Mesothelial cell of epicardium (in vitro differentiated cells): Measurements from ENCODE around the gene LCE1E. TPM values are rescaled to one million over a fixed set of nuclear protein-coding genes. Genes with fewer than 3 reads are reported as not detected.

Source experiments
- DNase-seq, 2 experiments: peaks; one replicate each; pipeline ENCODE4 v3.0.0; 2021; ENCODE audit warnings: low spot score in 2 of 2; ENCODE audit not compliant: unreplicated experiment in 2 of 2
- H3K27ac Mint-ChIP-seq: 2 replicates; pipeline ENCODE4 v1.8.0; 2021; ENCODE audit warnings: mixed read lengths
- H3K27me3 Mint-ChIP-seq: 2 replicates; pipeline ENCODE4 v1.8.0; 2021; ENCODE audit warnings: low read depth, mixed read lengths
- H3K36me3 Mint-ChIP-seq: 2 replicates; pipeline ENCODE4 v1.8.0; 2021; ENCODE audit warnings: mixed read lengths
- H3K4me1 Mint-ChIP-seq: 2 replicates; pipeline ENCODE4 v1.8.0; 2021; ENCODE audit warnings: mixed read lengths
- H3K4me3 Mint-ChIP-seq: 2 replicates; pipeline ENCODE4 v1.8.0; 2021; ENCODE audit warnings: mild to moderate bottlenecking, moderate library complexity, mixed read lengths
- H3K9me3 Mint-ChIP-seq: 2 replicates; pipeline ENCODE4 v1.8.0; 2021; ENCODE audit warnings: mixed read lengths
- CTCF ChIP-seq: fragments of 200-600 bp; sonication (generic); IDR thresholded peaks from one replicate; pipeline ENCODE4 v1.5.0; 2021; ENCODE audit warnings: antibody characterized with exemption; ENCODE audit not compliant: unreplicated experiment
- total RNA-seq: library from RNA; stranded (reverse); gene quantifications from 3 replicates; pipeline ENCODE4 v1.2.1, GENCODE V29; 2021

The LCE1E gene
- total RNA-seq, 1 donor from 2014 or later = not detected

DNA sequence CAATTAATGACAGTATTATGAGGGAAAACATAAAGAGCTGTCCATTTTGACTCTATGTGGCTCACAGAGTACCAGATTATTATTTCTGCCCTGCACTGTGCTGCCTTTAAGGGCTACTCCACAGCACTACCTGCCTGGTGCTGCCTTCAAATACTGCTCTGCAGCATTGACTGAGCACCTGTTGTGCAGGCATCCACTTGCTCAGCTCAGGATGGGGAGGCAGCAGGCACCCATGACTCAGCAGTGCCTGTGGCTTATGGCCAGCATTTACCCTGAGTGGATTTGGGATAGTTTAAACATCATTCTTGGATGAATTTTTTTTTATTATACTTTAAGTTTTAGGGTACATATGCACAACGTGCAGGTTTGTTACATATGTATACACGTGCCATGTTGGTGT, 29.2 kb upstream of the LCE1E start:
- H3K27me3 Mint-ChIP-seq = no peaks in the 10 kb centered on the region
- H3K4me3 Mint-ChIP-seq = no peak overlapping the region
- H3K4me1 Mint-ChIP-seq = no peaks in the 10 kb centered on the region
- TF ChIP-seq CTCF = no peak
- no peaks in the 10 kb centered on the region for H3K36me3 Mint-ChIP-seq
- no peak overlapping the region for H3K27ac Mint-ChIP-seq
- peaks cover 75% of the 10 kb centered on the region for H3K9me3 Mint-ChIP-seq
- DNase-seq = no peak

DNA sequence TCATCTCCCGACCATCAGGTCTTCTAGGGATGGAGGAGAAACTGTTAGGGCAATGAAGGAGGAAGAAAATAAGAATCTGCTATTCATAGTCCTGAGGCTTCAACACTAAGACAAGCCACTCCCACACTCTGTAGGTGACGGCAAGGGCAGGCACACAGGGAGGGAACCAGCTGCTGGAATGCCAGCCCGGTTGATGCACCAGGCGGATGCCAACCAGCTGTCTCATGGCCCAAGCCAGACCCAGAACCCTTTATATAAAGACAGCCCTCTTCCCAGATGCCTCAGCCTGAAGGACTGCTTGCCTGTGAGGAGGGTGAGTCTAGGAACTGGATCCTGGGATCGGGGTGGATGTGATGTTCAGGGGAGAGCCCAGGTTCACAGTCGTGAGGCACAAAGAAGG, 28.3 kb upstream of the LCE1E start, which contains the start of gene KPRP:
TSS of gene KPRP (plus strand) at position 279 of the 400 bp plus-strand sequence. CDS start 1,564 bp downstream, outside the sequence.
- Mint-ChIP-seq H3K27ac (no peak within 1 kb of the TSS), H3K27me3 (no peaks in the 10 kb centered on the region), H3K4me3 (no peak within 1 kb of the TSS), H3K4me1 (no peaks in the 10 kb centered on the region), H3K9me3 (peaks cover 76% of the 10 kb centered on the region), H3K36me3 (no peaks in the 10 kb centered on the region)
- no peak for TF ChIP-seq CTCF
- no peak for DNase-seq

- no peaks in the 10 kb centered on the region for H3K27me3 Mint-ChIP-seq
- TF ChIP-seq CTCF = no peak
- peaks cover 69% of the 10 kb centered on the region for H3K9me3 Mint-ChIP-seq
- H3K27ac Mint-ChIP-seq = no peak overlapping the region
- no peak overlapping the region for H3K4me3 Mint-ChIP-seq
- H3K4me1 Mint-ChIP-seq = no peaks in the 10 kb centered on the region
- DNase-seq = no peak
- no peaks in the 10 kb centered on the region for H3K36me3 Mint-ChIP-seq
These were observed 27.4 kb upstream of the LCE1E start for GRCh38 chr1:152758636-152759035.

- H3K27ac Mint-ChIP-seq = no peak overlapping the region
- no peaks in the 10 kb centered on the region for H3K36me3 Mint-ChIP-seq
- DNase-seq = no peak
- H3K9me3 Mint-ChIP-seq = peaks cover 64% of the 10 kb centered on the region
- H3K27me3 Mint-ChIP-seq = no peaks in the 10 kb centered on the region
- TF ChIP-seq CTCF = no peak
- H3K4me3 Mint-ChIP-seq = no peak overlapping the region
- no peaks in the 10 kb centered on the region for H3K4me1 Mint-ChIP-seq
These were observed 26.4 kb upstream of the LCE1E start for GRCh38 chr1:152759453-152760173.

GRCh38 chr1:152760551-152761190, 25.4 kb upstream of the LCE1E start:
- no peak for DNase-seq
- H3K4me3 Mint-ChIP-seq = no peak overlapping the region
- H3K27ac Mint-ChIP-seq = no peak overlapping the region
- no peaks in the 10 kb centered on the region for H3K4me1 Mint-ChIP-seq
- no peaks in the 10 kb centered on the region for H3K27me3 Mint-ChIP-seq
- TF ChIP-seq CTCF = no peak
- H3K36me3 Mint-ChIP-seq = no peaks in the 10 kb centered on the region
- peaks cover 59% of the 10 kb centered on the region for H3K9me3 Mint-ChIP-seq
